B cell (primary cell): ENCODE results near the gene KCNMB3. TPM values are rescaled to one million over a fixed set of nuclear protein-coding genes. Genes with fewer than 3 reads are reported as not detected.

ENCODE experiments used
- ATAC-seq: fragments of 200-7000 bp; cut with Tn5 transposase; one replicate; pipeline ENCODE4 v1.10.0; 2021; ENCODE audit warnings: low read depth, mild to moderate bottlenecking, moderate number of reproducible peaks, moderate library complexity
- CTCF ChIA-PET: fragments of 350-600 bp; sonication (Branson Sonifier 250); formaldehyde crosslinking; loops from one replicate; lab custom pipeline; 2021; ENCODE audit warnings: antibody characterized with exemption, inconsistent platforms; lab: Charles Lee
- POLR2A ChIA-PET: fragments of 350-600 bp; sonication (Branson Sonifier 250); formaldehyde crosslinking; loops from one replicate; lab custom pipeline; 2021; ENCODE audit warnings: antibody characterized with exemption; lab: Charles Lee
- DNase-seq: peaks from one replicate; pipeline ENCODE4 v3.0.0; 2013
- H2AFZ ChIP-seq: 2 replicates; pipeline ENCODE4 v1.6.1; 2012; ENCODE audit warnings: mild to moderate bottlenecking, low read depth, low read length; ENCODE audit not compliant: insufficient read depth, poor library complexity, severe bottlenecking
- H3K27ac ChIP-seq, 2 donors: 1 replicate in 1 of 2; 2 replicates in 1 of 2; pipeline ENCODE4 v1.5.1; 2012 to 2013; ENCODE audit warnings: low read length in 2 of 2, mild to moderate bottlenecking in 2 of 2, moderate library complexity in 1 of 2
- H3K27me3 ChIP-seq, 4 experiments: fragments of 200-600 bp in 1 of 4; sonication (generic) in 1 of 4; replicated peaks in 1 of 4; 1 replicate in 2 of 4; 2 replicates in 2 of 4; pipeline versions ENCODE4 v1.6.1 to v1.7.0; 2013 to 2016; ENCODE audit warnings: low read length in 3 of 4, mild to moderate bottlenecking in 2 of 4, mixed read lengths in 1 of 4, moderate library complexity in 1 of 4; ENCODE audit not compliant: insufficient read depth in 4 of 4, control insufficient read depth in 3 of 4; ENCODE audit errors: control extremely low read depth in 1 of 4
- H3K36me3 ChIP-seq, 2 experiments: replicated peaks in 1 of 2; 1 replicate in 1 of 2; 2 replicates in 1 of 2; pipeline versions ENCODE4 v1.6.1 to v1.7.1; 2013; ENCODE audit warnings: low read length in 1 of 2; ENCODE audit not compliant: insufficient read depth in 2 of 2, control insufficient read depth in 1 of 2; ENCODE audit errors: control extremely low read depth in 1 of 2, extremely low read depth in 1 of 2
- H3K4me1 ChIP-seq, 2 donors: fragments of 200-600 bp in 1 of 2; sonication (generic) in 1 of 2; 1 replicate in 1 of 2; 2 replicates in 1 of 2; pipeline versions ENCODE4 v1.5.1 to v1.6.1; 2013 to 2017; ENCODE audit warnings: low read length in 2 of 2; ENCODE audit not compliant: control insufficient read depth in 2 of 2, insufficient read depth in 2 of 2
- H3K4me2 ChIP-seq: replicated peaks from 2 replicates; pipeline ENCODE3; 2012; ENCODE audit warnings: mild to moderate bottlenecking, low read depth, low read length; ENCODE audit not compliant: poor library complexity, severe bottlenecking
- H3K4me3 ChIP-seq, 5 experiments: fragments of 200-600 bp in 1 of 5; sonication (generic) in 1 of 5; 1 replicate in 3 of 5; 2 replicates in 2 of 5; pipeline versions ENCODE4 v1.5.1 to v1.7.0; 2011 to 2016; ENCODE audit warnings: low read length in 4 of 5, mild to moderate bottlenecking in 4 of 5, low read depth in 2 of 5, control low read depth in 1 of 5, moderate library complexity in 1 of 5; ENCODE audit not compliant: insufficient read depth in 1 of 5; ENCODE audit errors: control extremely low read depth in 1 of 5, extremely low read depth in 1 of 5
- H3K79me2 ChIP-seq: fragments of 200-600 bp; sonication (generic); one replicate; pipeline ENCODE4 v1.6.0; 2016; ENCODE audit warnings: low read length; ENCODE audit not compliant: control insufficient read depth, insufficient read depth
- H3K9ac ChIP-seq: fragments of 200-600 bp; sonication (generic); 2 replicates; pipeline ENCODE4 v1.6.1; 2017; ENCODE audit warnings: mild to moderate bottlenecking, low read length, moderate library complexity
- H3K9me3 ChIP-seq, 3 donors: one replicate each; pipeline versions ENCODE4 v1.6.1 to v1.7.1; 2013; ENCODE audit warnings: low read length in 2 of 3; ENCODE audit not compliant: control insufficient read depth in 2 of 3, insufficient read depth in 1 of 3; ENCODE audit errors: control extremely low read depth in 1 of 3
- H4K20me1 ChIP-seq: 2 replicates; pipeline ENCODE4 v1.6.0; 2012; ENCODE audit warnings: mild to moderate bottlenecking, low read length; ENCODE audit not compliant: insufficient read depth, control insufficient read depth, poor library complexity, severe bottlenecking
- H3K27ac Mint-ChIP-seq: one replicate; pipeline ENCODE4 v1.8.0; 2021; ENCODE audit warnings: mixed read lengths
- H3K27me3 Mint-ChIP-seq: one replicate; pipeline ENCODE4 v1.8.0; 2021; ENCODE audit warnings: mixed read lengths
- H3K4me1 Mint-ChIP-seq: one replicate; pipeline ENCODE4 v1.8.0; 2021; ENCODE audit warnings: mixed read lengths
- H3K4me3 Mint-ChIP-seq: one replicate; pipeline ENCODE4 v1.8.0; 2021; ENCODE audit warnings: mixed read lengths
- H3K9me3 Mint-ChIP-seq: one replicate; pipeline ENCODE4 v1.8.0; 2022; ENCODE audit warnings: mixed read lengths; ENCODE audit not compliant: insufficient read depth
- CTCF ChIP-seq: fragments of 200-600 bp; IDR thresholded peaks from one replicate; pipeline ENCODE4 v1.8.0; 2022; ENCODE audit warnings: antibody characterized with exemption, mild to moderate bottlenecking
- EZH2 ChIP-seq: IDR thresholded peaks from 2 replicates; pipeline ENCODE4 v1.6.1; 2012; ENCODE audit warnings: borderline replicate concordance, low read depth, mild to moderate bottlenecking, moderate library complexity, low read length; ENCODE audit not compliant: insufficient read depth, poor library complexity, severe bottlenecking
- whole genome bisulfite sequencing: methylation state at CpG from one replicate; pipeline ENCODE4 v1.1.5; 2013; ENCODE audit warnings: missing lambda C conversion rate; ENCODE audit not compliant: insufficient coverage; 5-methylcytosine and 5-hydroxymethylcytosine counted together
- intact Hi-C: fragments of 100-400 bp; cut with micrococcal nuclease; formaldehyde crosslinking; loops from one replicate; pipeline ENCODE4 v1.10.0; 2022
- polyA plus RNA-seq: library from polyadenylated mRNA; depleted of rRNA; stranded (reverse); fragments of >200 nt; gene quantifications from 2 replicates; pipeline ENCODE4 v1.2.3, GENCODE V29; 2012
- total RNA-seq, 2 donors: library from RNA; stranded (reverse); fragments of 120-200 nt in 1 of 2; gene quantifications; 1 replicate in 1 of 2; 2 replicates in 1 of 2; pipeline versions ENCODE4 v1.2.3 to v1.2.4, GENCODE V29; 2013 to 2022

The KCNMB3 gene
- total and polyA plus RNA-seq, 2 donors (not counting 1 experiment from before 2014, with no cell fraction given): 3.5 to 5.7 TPM

- Histone ChIP-seq H3K27me3 (peaks cover 0 to 6% (median 0%) of the 10 kb centered on the region in 4 experiments), H3K9me3 (no peaks in the 10 kb centered on the region), H3K4me1 (peaks cover 6% of the 10 kb centered on the region in 2 donors), H2AFZ (no peak overlapping the region), H3K36me3 (no peaks in the 10 kb centered on the region), H4K20me1 (no peaks in the 10 kb centered on the region), H3K27ac (no peak overlapping the region), H3K4me2 (no peak overlapping the region), H3K9ac (no peak overlapping the region), H3K79me2 (no peaks in the 10 kb centered on the region), H3K4me3 (no peak overlapping the region)
- Mint-ChIP-seq H3K9me3 (no peaks in the 10 kb centered on the region), H3K27me3 (peaks cover 6% of the 10 kb centered on the region), H3K27ac (no peak overlapping the region), H3K4me3 (no peak overlapping the region), H3K4me1 (peaks cover 18% of the 10 kb centered on the region)
- DNase-seq (no peak), ATAC-seq (no peak)
- intact Hi-C loops: no loop called here
- TF ChIP-seq EZH2: no peak
- no peak for TF ChIP-seq CTCF
- POLR2A ChIA-PET: no interaction called here
- CTCF ChIA-PET: interaction anchor here (0.9 to 1.5 kb wide), 7 partner anchors 8 to 257 kb away, joined by 3 to 6 read pairs (median 4); no protein-coding TSS in a partner anchor
- WGBS: 100% methylated on average over 1 of the region's 3 CpGs
Observed at GRCh38 chr3:179272385-179272784, 21.5 kb upstream of the KCNMB3 start.

- peaks cover 0 to 3% (median 0%) of the 10 kb centered on the region in 3 donors for H3K9me3 ChIP-seq
- H3K4me2 ChIP-seq: no peak overlapping the region
- no peak overlapping the region for H3K27ac ChIP-seq
- DNase-seq (no peak), ATAC-seq (no peak)
- no peak overlapping the region for H3K27ac Mint-ChIP-seq
- no peaks in the 10 kb centered on the region for H3K9me3 Mint-ChIP-seq
- peaks cover 46% of the 10 kb centered on the region for H3K4me1 Mint-ChIP-seq
- H3K4me1 ChIP-seq: peaks cover 26 to 29% of the 10 kb centered on the region in 2 donors
- H3K36me3 ChIP-seq: no peaks in the 10 kb centered on the region
- no peaks in the 10 kb centered on the region for H3K27me3 ChIP-seq
- ChIA-PET CTCF (interaction anchor here (0.8 kb wide), 1 partner anchor 11 kb away, joined by 3 read pairs; no protein-coding TSS in a partner anchor), POLR2A (no interaction called here)
- H3K9ac ChIP-seq: no peak overlapping the region
- H3K79me2 ChIP-seq: no peaks in the 10 kb centered on the region
- WGBS: no CpG with 5 or more reads among the region's 4 CpGs
- H3K4me3 ChIP-seq: no peak overlapping the region
- H3K27me3 Mint-ChIP-seq: no peaks in the 10 kb centered on the region
- no peaks in the 10 kb centered on the region for H4K20me1 ChIP-seq
- intact Hi-C loops: loop anchor here (5.0 to 10.0 kb wide), 3 partner anchors 38 to 252 kb away; no protein-coding TSS in a partner anchor
- H3K4me3 Mint-ChIP-seq: no peak overlapping the region
- TF ChIP-seq EZH2: no peak
- TF ChIP-seq CTCF: no peak
- no peak overlapping the region for H2AFZ ChIP-seq
Observed at GRCh38 chr3:179269152-179269707, 18.3 kb upstream of the KCNMB3 start.
